Nephron (organoid): ENCODE results near the gene ITPK1.

Experiments used
- H3K27ac Mint-ChIP-seq, 3 experiments: 2 replicates each; pipeline ENCODE4 v1.8.0; 2020; ENCODE audit warnings: mixed read lengths in 3 of 3, mild to moderate bottlenecking in 2 of 3, moderate library complexity in 1 of 3
- H3K27me3 Mint-ChIP-seq: 2 replicates; pipeline ENCODE4 v1.8.0; 2021; ENCODE audit warnings: low read depth, mild to moderate bottlenecking, moderate library complexity, mixed read lengths
- H3K36me3 Mint-ChIP-seq: 2 replicates; pipeline ENCODE4 v1.8.0; 2020; ENCODE audit warnings: low read depth, mixed read lengths
- H3K4me1 Mint-ChIP-seq: 2 replicates; pipeline ENCODE4 v1.8.0; 2020; ENCODE audit warnings: mixed read lengths
- H3K4me3 Mint-ChIP-seq, 3 experiments: 2 replicates each; pipeline ENCODE4 v1.8.0; 2020; ENCODE audit warnings: mild to moderate bottlenecking in 3 of 3, mixed read lengths in 3 of 3, moderate library complexity in 2 of 3
- H3K9me3 Mint-ChIP-seq: 2 replicates; pipeline ENCODE4 v1.8.0; 2020; ENCODE audit warnings: mixed read lengths
- TF ChIP-seq, protein P1 (sequence below), 3 experiments: fragments of 200-600 bp; sonication (generic); IDR thresholded peaks; one replicate each; pipeline ENCODE4 v1.5.0; 2021; ENCODE audit warnings: antibody characterized with exemption in 3 of 3; ENCODE audit not compliant: unreplicated experiment in 3 of 3

The ITPK1 gene

DNA sequence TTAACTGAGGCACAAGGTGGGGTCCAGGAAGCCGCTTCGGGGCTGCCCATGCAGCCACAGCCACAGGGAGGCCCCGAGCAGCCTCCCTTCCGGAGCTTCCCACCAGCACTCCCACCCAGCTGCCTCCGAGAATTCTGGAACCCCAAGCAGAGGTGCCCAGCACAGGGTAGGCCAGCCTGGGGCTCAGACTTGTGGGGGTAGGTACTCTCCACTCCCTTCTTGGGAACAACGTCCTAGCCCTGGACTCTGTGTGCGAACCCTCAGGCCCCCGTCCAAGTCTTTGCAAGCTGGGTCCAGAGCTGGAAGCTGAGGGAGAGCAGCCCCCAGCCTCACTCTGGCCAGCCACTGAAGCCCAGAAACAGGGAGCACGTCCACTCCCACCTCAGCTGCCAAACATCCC, 16.1 kb downstream of the ITPK1 start:
- Mint-ChIP-seq H3K4me1 (peaks cover 23% of the 10 kb centered on the region), H3K36me3 (no peaks in the 10 kb centered on the region), H3K4me3 (no peak overlapping the region), H3K9me3 (no peaks in the 10 kb centered on the region), H3K27ac (no peak overlapping the region), H3K27me3 (no peaks in the 10 kb centered on the region)
- TF ChIP-seq, protein P1, sequence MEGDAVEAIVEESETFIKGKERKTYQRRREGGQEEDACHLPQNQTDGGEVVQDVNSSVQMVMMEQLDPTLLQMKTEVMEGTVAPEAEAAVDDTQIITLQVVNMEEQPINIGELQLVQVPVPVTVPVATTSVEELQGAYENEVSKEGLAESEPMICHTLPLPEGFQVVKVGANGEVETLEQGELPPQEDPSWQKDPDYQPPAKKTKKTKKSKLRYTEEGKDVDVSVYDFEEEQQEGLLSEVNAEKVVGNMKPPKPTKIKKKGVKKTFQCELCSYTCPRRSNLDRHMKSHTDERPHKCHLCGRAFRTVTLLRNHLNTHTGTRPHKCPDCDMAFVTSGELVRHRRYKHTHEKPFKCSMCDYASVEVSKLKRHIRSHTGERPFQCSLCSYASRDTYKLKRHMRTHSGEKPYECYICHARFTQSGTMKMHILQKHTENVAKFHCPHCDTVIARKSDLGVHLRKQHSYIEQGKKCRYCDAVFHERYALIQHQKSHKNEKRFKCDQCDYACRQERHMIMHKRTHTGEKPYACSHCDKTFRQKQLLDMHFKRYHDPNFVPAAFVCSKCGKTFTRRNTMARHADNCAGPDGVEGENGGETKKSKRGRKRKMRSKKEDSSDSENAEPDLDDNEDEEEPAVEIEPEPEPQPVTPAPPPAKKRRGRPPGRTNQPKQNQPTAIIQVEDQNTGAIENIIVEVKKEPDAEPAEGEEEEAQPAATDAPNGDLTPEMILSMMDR (IDR thresholded peaks at IDR 0.05; ENCODE audit: unreplicated experiment in 3 of 3): no peak

DNA sequence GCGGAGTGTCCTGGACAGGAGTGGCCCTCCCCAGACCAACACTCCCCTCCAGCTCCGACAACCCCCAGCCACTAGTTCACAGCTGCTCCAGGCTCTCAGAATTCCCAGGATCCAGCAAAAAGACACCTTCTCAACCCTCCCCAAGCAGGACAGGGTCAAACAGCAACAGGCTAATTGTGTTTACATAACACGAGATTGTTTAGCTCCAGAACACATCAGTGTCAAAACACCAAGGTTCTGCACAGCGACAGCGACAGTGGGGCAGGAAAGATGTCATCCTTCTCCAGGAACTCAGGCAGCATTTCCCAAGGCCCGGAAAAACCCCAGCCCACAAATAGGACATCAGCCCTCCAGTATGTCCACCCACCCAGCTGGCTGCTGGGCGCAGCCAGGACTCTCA, 16.5 kb downstream of the ITPK1 start:
- Mint-ChIP-seq H3K4me1 (peaks cover 24% of the 10 kb centered on the region), H3K4me3 (no peak overlapping the region), H3K27me3 (no peaks in the 10 kb centered on the region), H3K27ac (peak overlapping the region in 2 of 3 experiments; percentile 57 to 61), H3K9me3 (no peaks in the 10 kb centered on the region), H3K36me3 (no peaks in the 10 kb centered on the region)
- TF ChIP-seq, protein P1 (IDR thresholded peaks at IDR 0.05; ENCODE audit: unreplicated experiment in 3 of 3): no peak

DNA sequence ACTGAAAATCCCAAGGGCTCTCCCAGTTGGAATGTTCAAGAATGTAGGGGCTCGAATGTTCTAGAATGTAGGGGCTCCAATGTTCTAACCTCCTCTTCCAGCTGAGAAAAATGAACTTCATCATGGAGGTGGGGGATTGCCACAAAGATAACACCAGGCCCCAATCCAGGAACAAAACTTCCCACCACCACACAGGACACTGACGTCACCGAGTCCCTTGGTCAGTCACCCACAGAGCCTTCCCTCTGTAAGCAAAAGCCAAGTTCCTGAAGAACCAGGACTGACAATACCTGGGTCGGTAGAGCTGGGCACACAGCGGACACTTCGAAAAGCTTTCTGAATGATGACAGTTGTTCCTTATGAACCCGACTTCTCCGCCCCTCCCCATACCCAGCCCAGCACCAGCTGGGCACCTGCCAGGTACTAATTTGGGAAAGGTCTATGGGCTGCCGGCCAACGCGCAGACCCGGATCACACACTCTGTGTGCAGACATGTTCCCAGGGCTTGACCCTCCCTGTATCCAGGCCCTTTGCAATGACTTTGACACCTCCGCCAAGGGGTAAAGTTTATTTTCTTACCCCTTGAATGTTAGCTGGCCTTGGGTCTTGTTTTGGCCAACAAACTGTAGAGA, 18.9 kb downstream of the ITPK1 start:
- TF ChIP-seq, protein P1 (IDR thresholded peaks at IDR 0.05; ENCODE audit: unreplicated experiment in 3 of 3): no peak
- Mint-ChIP-seq H3K9me3 (no peaks in the 10 kb centered on the region), H3K4me3 (no peak overlapping the region), H3K27me3 (no peaks in the 10 kb centered on the region), H3K36me3 (no peaks in the 10 kb centered on the region), H3K27ac (no peak overlapping the region), H3K4me1 (peaks cover 26% of the 10 kb centered on the region)

DNA sequence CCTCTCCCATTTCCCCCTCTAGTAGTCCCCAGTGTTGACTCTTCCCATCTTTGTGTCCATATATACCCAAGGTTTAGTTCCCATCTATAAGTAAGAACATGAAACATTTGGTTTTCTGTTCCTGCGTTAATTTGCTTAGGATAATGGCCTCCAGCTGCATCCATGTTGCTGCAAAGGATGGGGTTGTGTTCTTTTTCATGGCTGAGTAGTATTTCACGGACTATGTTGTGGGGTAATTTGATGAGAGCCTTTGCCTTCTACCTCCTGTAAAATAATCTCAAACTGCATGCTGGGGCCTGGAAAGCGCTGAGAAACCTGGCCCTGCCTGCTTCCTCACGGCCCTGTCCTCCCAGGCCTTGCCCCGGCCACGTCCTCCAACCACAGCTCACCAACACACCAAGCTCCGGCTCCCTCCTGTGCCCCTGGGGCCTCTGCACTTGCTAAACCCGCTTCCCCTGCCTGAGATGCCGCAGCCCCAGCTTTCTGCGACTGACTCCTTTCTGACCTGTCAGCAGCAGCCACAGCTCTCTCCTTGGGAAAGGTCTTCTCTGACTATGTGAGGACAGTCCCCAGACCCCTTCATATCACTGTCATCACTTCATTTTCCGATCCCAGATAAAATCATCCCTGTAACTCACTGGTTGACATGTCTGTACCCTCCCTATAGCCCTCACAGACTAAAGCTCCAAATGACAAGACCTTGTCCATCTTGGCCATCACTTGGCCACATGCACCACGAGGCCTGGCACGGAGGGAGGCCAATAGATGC, 19.8 kb downstream of the ITPK1 start:
- Mint-ChIP-seq H3K27ac (no peak overlapping the region), H3K27me3 (no peaks in the 10 kb centered on the region), H3K9me3 (no peaks in the 10 kb centered on the region), H3K4me1 (peaks cover 35% of the 10 kb centered on the region), H3K4me3 (no peak overlapping the region), H3K36me3 (no peaks in the 10 kb centered on the region)
- TF ChIP-seq, protein P1 (IDR thresholded peaks at IDR 0.05; ENCODE audit: unreplicated experiment in 3 of 3): no peak

DNA sequence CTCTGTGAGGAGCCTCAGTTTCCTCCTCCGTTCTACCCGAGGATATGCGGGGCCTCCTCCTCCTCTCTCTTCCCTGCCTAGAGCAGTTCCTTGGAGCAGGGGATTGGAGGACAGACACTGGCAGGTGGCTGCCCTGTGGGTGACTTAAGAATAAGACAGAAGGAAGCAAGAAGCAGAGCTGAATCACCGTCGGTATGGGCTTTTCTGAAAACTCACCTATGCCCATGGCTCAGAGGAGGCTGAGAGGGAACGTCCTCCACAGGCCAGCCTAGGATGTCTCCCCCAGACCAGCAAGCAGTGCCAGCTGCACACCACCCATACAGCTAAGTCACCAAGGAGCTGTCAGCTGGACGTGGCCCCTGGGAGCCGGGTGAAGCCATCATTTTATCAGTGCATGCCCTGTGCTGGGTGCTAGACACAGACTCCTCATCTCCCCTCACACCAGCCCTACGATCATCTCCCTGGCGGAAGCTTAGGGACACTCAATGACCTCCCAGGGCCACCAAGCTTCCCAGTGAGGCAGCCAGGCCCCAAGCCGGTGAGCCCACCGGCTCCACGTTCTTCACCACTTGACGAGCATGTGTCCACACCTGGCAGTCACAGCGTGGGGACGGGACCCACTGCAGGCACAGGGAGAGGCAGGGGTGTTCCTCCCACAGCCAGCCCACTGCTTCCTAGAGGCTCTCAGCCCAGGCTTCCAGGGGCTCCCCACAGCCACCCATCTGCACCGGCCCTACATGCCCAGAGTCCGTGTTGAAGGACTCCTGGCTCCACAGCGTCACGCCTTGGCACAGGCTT, 21.4 kb downstream of the ITPK1 start:
- Mint-ChIP-seq H3K9me3 (no peaks in the 10 kb centered on the region), H3K27me3 (no peaks in the 10 kb centered on the region), H3K27ac (peak overlapping the region in 1 of 3 experiments; percentile 29), H3K4me1 (peaks cover 50% of the 10 kb centered on the region), H3K4me3 (no peak overlapping the region), H3K36me3 (no peaks in the 10 kb centered on the region)
- TF ChIP-seq, protein P1 (IDR thresholded peaks at IDR 0.05; ENCODE audit: unreplicated experiment in 3 of 3): no peak
